ENCODE data around the gene ECPAS.

The ECPAS gene

GRCh38 chr9:111455638-111456037, 28.5 kb downstream of the ECPAS start:
- ATAC-seq, result no peak
- TF ChIP-seq GLIS3 (CRISPR knock-in tag; IDR thresholded peaks at IDR 0.05) (no peak), PPARA (CRISPR knock-in tag; IDR thresholded peaks at IDR 0.05; ENCODE audit: borderline replicate concordance) (no peak), TCF4 (CRISPR knock-in tag; IDR thresholded peaks at IDR 0.05; ENCODE audit: borderline replicate concordance) (no peak), ARNTL (CRISPR knock-in tag; IDR thresholded peaks at IDR 0.05; ENCODE audit: borderline replicate concordance, low read depth) (no peak), ZNF8 (CRISPR knock-in tag; IDR thresholded peaks at IDR 0.05) (no peak), ZFP30 (CRISPR knock-in tag; IDR thresholded peaks at IDR 0.05) (no peak), TSHZ2 (CRISPR knock-in tag; IDR thresholded peaks at IDR 0.05) (no peak), CSDC2 (CRISPR knock-in tag; IDR thresholded peaks at IDR 0.05) (no peak), SNAI2 (CRISPR knock-in tag; IDR thresholded peaks at IDR 0.05) (no peak), ISL1 (CRISPR knock-in tag; IDR thresholded peaks at IDR 0.05) (no peak), TOX (CRISPR knock-in tag; IDR thresholded peaks at IDR 0.05; ENCODE audit: borderline replicate concordance) (no peak)
- TF ChIP-seq, protein P1, sequence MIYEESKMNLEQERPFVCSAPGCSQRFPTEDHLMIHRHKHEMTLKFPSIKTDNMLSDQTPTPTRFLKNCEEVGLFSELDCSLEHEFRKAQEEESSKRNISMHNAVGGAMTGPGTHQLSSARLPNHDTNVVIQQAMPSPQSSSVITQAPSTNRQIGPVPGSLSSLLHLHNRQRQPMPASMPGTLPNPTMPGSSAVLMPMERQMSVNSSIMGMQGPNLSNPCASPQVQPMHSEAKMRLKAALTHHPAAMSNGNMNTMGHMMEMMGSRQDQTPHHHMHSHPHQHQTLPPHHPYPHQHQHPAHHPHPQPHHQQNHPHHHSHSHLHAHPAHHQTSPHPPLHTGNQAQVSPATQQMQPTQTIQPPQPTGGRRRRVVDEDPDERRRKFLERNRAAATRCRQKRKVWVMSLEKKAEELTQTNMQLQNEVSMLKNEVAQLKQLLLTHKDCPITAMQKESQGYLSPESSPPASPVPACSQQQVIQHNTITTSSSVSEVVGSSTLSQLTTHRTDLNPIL (CRISPR knock-in tag; IDR thresholded peaks at IDR 0.05; ENCODE audit: low read depth), result no peak
- TF ChIP-seq, protein P2, sequence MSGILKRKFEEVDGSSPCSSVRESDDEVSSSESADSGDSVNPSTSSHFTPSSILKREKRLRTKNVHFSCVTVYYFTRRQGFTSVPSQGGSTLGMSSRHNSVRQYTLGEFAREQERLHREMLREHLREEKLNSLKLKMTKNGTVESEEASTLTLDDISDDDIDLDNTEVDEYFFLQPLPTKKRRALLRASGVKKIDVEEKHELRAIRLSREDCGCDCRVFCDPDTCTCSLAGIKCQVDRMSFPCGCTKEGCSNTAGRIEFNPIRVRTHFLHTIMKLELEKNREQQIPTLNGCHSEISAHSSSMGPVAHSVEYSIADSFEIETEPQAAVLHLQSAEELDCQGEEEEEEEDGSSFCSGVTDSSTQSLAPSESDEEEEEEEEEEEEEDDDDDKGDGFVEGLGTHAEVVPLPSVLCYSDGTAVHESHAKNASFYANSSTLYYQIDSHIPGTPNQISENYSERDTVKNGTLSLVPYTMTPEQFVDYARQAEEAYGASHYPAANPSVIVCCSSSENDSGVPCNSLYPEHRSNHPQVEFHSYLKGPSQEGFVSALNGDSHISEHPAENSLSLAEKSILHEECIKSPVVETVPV (CRISPR knock-in tag; IDR thresholded peaks at IDR 0.05), result no peak
- TF ChIP-seq, protein P3, sequence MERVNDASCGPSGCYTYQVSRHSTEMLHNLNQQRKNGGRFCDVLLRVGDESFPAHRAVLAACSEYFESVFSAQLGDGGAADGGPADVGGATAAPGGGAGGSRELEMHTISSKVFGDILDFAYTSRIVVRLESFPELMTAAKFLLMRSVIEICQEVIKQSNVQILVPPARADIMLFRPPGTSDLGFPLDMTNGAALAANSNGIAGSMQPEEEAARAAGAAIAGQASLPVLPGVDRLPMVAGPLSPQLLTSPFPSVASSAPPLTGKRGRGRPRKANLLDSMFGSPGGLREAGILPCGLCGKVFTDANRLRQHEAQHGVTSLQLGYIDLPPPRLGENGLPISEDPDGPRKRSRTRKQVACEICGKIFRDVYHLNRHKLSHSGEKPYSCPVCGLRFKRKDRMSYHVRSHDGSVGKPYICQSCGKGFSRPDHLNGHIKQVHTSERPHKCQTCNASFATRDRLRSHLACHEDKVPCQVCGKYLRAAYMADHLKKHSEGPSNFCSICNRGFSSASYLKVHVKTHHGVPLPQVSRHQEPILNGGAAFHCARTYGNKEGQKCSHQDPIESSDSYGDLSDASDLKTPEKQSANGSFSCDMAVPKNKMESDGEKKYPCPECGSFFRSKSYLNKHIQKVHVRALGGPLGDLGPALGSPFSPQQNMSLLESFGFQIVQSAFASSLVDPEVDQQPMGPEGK (CRISPR knock-in tag; IDR thresholded peaks at IDR 0.05; ENCODE audit: borderline replicate concordance), result no peak

DNA sequence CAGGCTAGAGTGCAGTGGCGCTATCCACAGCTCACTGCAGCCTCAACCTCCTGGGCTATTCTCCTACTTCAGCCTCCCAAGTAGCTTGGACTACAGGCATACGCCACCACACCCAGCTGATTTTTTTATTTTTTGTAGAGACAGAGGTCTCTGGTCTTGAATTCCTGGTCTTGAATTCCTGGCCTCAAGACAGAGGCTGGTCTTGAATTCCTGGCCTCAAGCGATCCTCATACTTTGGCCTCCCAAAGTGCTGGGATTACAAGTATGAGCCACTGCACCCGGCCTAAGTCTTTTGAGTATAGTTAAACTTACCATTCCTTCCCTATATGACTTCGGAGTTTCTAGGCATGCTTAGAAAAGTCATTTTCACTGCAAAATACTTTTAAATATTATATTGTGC, 29.4 kb downstream of the ECPAS start:
- TF ChIP-seq, protein P2 (CRISPR knock-in tag; IDR thresholded peaks at IDR 0.05), result no peak
- TF ChIP-seq ZFP3 (CRISPR knock-in tag; IDR thresholded peaks at IDR 0.05), result no peak
- no peak for TF ChIP-seq ISL1 (CRISPR knock-in tag; IDR thresholded peaks at IDR 0.05)
- TF ChIP-seq TSHZ2 (CRISPR knock-in tag; IDR thresholded peaks at IDR 0.05), result no peak
- no peak for ATAC-seq

GRCh38 chr9:111451570-111451969, 32.6 kb downstream of the ECPAS start:
- ATAC-seq, result no peak
- TF ChIP-seq, protein P3 (CRISPR knock-in tag; IDR thresholded peaks at IDR 0.05; ENCODE audit: borderline replicate concordance), result no peak
- TF ChIP-seq TOX (CRISPR knock-in tag; IDR thresholded peaks at IDR 0.05; ENCODE audit: borderline replicate concordance), result no peak
- no peak for TF ChIP-seq TCF4 (CRISPR knock-in tag; IDR thresholded peaks at IDR 0.05; ENCODE audit: borderline replicate concordance)
- TF ChIP-seq ZNF8 (CRISPR knock-in tag; IDR thresholded peaks at IDR 0.05), result no peak
- no peak for TF ChIP-seq SNAI2 (CRISPR knock-in tag; IDR thresholded peaks at IDR 0.05)
- TF ChIP-seq CSDC2 (CRISPR knock-in tag; IDR thresholded peaks at IDR 0.05), result no peak
